Suprapubic skin (tissue), 4 donors: ENCODE results near the gene MYO7B. TPM values are rescaled to one million over a fixed set of nuclear protein-coding genes. Genes with fewer than 3 reads are reported as not detected.

Experiments used
- DNase-seq, 2 donors: peaks; one replicate each; pipeline ENCODE4 v3.0.0-alpha.2; 2019; ENCODE audit warnings: low spot score in 2 of 2
- H3K27ac ChIP-seq: fragments of 200-600 bp; sonication (generic); one replicate; pipeline ENCODE4 v1.5.1; 2019
- H3K27me3 ChIP-seq: fragments of 200-600 bp; sonication (generic); one replicate; pipeline ENCODE4 v1.5.1; 2019
- H3K36me3 ChIP-seq: fragments of 200-600 bp; sonication (generic); one replicate; pipeline ENCODE4 v1.5.1; 2019
- H3K4me1 ChIP-seq: fragments of 200-600 bp; sonication (generic); one replicate; pipeline ENCODE4 v1.5.1; 2019
- H3K4me3 ChIP-seq: fragments of 200-600 bp; sonication (generic); one replicate; pipeline ENCODE4 v1.5.1; 2019; ENCODE audit warnings: mild to moderate bottlenecking
- H3K9me3 ChIP-seq: fragments of 200-600 bp; sonication (generic); one replicate; pipeline ENCODE4 v1.5.1; 2019
- CTCF ChIP-seq, 2 donors: fragments of 200-600 bp in 1 of 2; fragments of 450-650 bp in 1 of 2; sonication (generic) in 1 of 2; IDR thresholded peaks; one replicate each; pipeline ENCODE4 v1.5.1; 2016 to 2019; ENCODE audit warnings: antibody characterized with exemption in 2 of 2, mild to moderate bottlenecking in 1 of 2, moderate library complexity in 1 of 2
- EP300 ChIP-seq: sonication (generic); formaldehyde crosslinking; IDR thresholded peaks from one replicate; pipeline ENCODE4 v1.6.1; 2017; ENCODE audit warnings: antibody characterized with exemption
- POLR2A ChIP-seq, 2 donors: fragments of 450-650 bp; IDR thresholded peaks; one replicate each; pipeline ENCODE4 v1.6.1; 2017; ENCODE audit warnings: antibody characterized with exemption in 2 of 2, mild to moderate bottlenecking in 2 of 2, moderate library complexity in 2 of 2
- POLR2AphosphoS5 ChIP-seq, 3 donors: sonication (generic); formaldehyde crosslinking; IDR thresholded peaks; one replicate each; pipeline ENCODE4 v1.6.1; 2017; ENCODE audit warnings: antibody characterized with exemption in 3 of 3
- WGBS: methylation state at CpG from one replicate; pipeline ENCODE4 v1.1.5; 2018; 5-methylcytosine and 5-hydroxymethylcytosine counted together
- total RNA-seq, 4 donors: library from RNA; depleted of rRNA; stranded (reverse); fragments of >200 nt; gene quantifications; one replicate each; pipeline ENCODE4 v1.1.0, GENCODE V29; 2016

The MYO7B gene
- total RNA-seq, 4 donors from 2014 or later, result 0.72 to 4.7 (median 3.6) TPM

GRCh38 chr2:127561371-127561770, 25.9 kb downstream of the MYO7B start:
- H3K27me3 ChIP-seq, result no peaks in the 10 kb centered on the region
- no peaks in the 10 kb centered on the region for H3K9me3 ChIP-seq
- DNase-seq, result peak; percentile 20 to 31
- 96% methylated on average over 8 of the region's 8 CpGs for WGBS
- H3K27ac ChIP-seq, result no peak overlapping the region
- TF ChIP-seq CTCF (IDR thresholded peaks at IDR 0.05) (no peak), EP300 (no peak), POLR2AphosphoS5 (IDR thresholded peaks at IDR 0.05) (no peak), POLR2A (IDR thresholded peaks at IDR 0.05) (no peak)
- H3K4me3 ChIP-seq, result no peak overlapping the region
- no peaks in the 10 kb centered on the region for H3K36me3 ChIP-seq
- no peaks in the 10 kb centered on the region for H3K4me1 ChIP-seq

GRCh38 chr2:127562936-127563335, 27.5 kb downstream of the MYO7B start:
- H3K9me3 ChIP-seq, result no peaks in the 10 kb centered on the region
- no peaks in the 10 kb centered on the region for H3K27me3 ChIP-seq
- no peak for DNase-seq
- 83% methylated on average over 2 of the region's 2 CpGs for WGBS
- TF ChIP-seq POLR2AphosphoS5 (IDR thresholded peaks at IDR 0.05) (no peak), EP300 (no peak), CTCF (IDR thresholded peaks at IDR 0.05) (no peak), POLR2A (IDR thresholded peaks at IDR 0.05) (no peak)
- no peaks in the 10 kb centered on the region for H3K4me1 ChIP-seq
- no peak overlapping the region for H3K27ac ChIP-seq
- no peaks in the 10 kb centered on the region for H3K36me3 ChIP-seq
- no peak overlapping the region for H3K4me3 ChIP-seq

GRCh38 chr2:127563458-127564428, 28.3 kb downstream of the MYO7B start:
- no peak overlapping the region for H3K27ac ChIP-seq
- no peaks in the 10 kb centered on the region for H3K36me3 ChIP-seq
- DNase-seq, result peak in 1 of 2 donors; percentile 53
- no peaks in the 10 kb centered on the region for H3K4me1 ChIP-seq
- no peak overlapping the region for H3K4me3 ChIP-seq
- TF ChIP-seq EP300 (no peak), CTCF (IDR thresholded peaks at IDR 0.05) (no peak), POLR2A (IDR thresholded peaks at IDR 0.05) (no peak), POLR2AphosphoS5 (IDR thresholded peaks at IDR 0.05) (no peak)
- H3K9me3 ChIP-seq, result no peaks in the 10 kb centered on the region
- 79% methylated on average over 14 of the region's 14 CpGs for WGBS
- no peaks in the 10 kb centered on the region for H3K27me3 ChIP-seq

GRCh38 chr2:127564429-127565260, 29.2 kb downstream of the MYO7B start:
- TF ChIP-seq EP300 (no peak), CTCF (IDR thresholded peaks at IDR 0.05) (no peak), POLR2AphosphoS5 (IDR thresholded peaks at IDR 0.05) (no peak)
- H3K9me3 ChIP-seq, result no peaks in the 10 kb centered on the region
- H3K27ac ChIP-seq, result no peak overlapping the region
- H3K27me3 ChIP-seq, result no peaks in the 10 kb centered on the region
- H3K4me1 ChIP-seq, result no peaks in the 10 kb centered on the region
- DNase-seq, result peak in 1 of 2 donors; percentile 56
- WGBS, result 92% methylated on average over 11 of the region's 11 CpGs
- H3K4me3 ChIP-seq, result no peak overlapping the region
- H3K36me3 ChIP-seq, result no peaks in the 10 kb centered on the region
